CD4-positive, alpha-beta T cell treated with Interleukin-6 at 100 ng/mL for 8 hours (primary cell): ENCODE results near the gene PRR30.

Experiments
- DNase-seq: peaks from one replicate; pipeline ENCODE4 v3.0.0-alpha.2; 2020; ENCODE audit warnings: mixed read lengths, low spot score

Gene PRR30

GRCh38 chr2:27154488-27154887 lies 15.3 kb upstream of the PRR30 start:
- no peak for DNase-seq

- DNase-seq, result no peak
These were observed 13.7 kb upstream of the PRR30 start for GRCh38 chr2:27152796-27153464.

DNA sequence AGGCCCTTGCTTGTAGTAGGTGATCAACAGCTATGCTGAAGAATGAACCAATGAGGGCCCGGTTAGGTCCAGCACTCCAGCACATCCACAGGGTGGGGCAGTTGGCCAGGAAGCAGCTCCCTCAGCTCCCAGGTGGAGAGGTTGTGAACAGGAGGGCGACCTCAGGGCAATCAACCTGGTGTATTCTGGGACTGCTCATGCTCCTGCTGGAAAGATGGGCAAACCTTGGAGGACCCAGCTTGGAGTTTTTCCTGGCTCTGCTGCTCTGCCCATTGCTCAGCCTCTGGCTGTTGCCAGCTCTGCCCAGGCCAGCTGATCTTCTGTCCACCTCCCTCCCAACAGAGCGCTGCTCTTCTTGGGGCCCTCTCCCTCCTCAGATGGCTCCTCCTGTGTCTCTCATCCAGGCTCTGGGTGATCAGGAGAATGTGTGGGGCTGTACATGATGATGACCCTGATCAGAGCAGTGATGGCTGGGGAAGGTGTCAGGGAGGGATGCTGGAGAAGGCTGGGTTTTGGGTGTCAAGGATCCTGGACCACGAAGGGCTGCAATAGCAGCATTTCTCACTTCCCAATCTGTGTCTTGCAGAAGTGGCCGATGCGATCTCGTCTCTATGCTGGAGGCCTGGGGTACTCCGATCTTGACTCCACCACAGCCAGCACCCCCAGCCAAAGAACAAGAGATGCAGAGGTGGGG lies 13.0 kb upstream of the PRR30 start:
- DNase-seq, result no peak

GRCh38 chr2:27150639-27151230 lies 11.5 kb upstream of the PRR30 start:
- DNase-seq, result no peak

- no peak for DNase-seq
These were observed 10.6 kb upstream of the PRR30 start for GRCh38 chr2:27149570-27150405.

DNA sequence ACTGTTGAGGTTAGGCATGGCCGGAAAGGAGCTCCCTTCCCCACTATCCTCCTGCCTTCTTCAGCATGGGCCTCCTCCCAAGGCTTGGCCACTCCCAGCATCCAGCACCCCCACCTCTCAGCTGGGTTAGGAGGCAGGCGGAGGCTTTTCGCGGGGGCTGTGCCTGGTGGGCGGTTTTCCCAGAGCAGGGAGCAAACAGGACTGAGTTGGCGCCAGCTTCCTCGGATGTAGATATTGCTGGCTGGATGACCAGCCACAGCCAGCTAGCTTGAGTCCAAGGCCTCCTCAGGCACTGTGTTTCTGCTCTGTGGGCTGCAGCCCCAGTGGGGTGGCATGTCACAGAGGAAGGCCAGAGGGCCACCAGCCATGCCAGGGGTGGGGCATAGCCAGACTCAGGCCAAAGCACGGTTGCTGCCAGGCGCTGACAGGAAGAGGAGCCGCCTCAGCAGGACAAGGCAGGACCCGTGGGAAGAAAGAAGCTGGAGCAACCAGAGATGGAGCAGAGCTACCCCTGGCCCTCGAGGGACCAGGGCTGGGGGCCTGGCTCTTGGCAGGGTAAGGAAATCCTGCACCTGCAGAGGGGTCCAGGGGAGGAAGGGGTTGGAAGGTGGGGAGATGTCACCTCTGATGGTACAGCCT lies 9.7 kb upstream of the PRR30 start, which contains the start of gene TCF23:
TSS of gene TCF23 (plus strand) at position 204 of the 639 bp plus-strand sequence. CDS start at position 334, 130 bp downstream.
- no peak for DNase-seq

DNA sequence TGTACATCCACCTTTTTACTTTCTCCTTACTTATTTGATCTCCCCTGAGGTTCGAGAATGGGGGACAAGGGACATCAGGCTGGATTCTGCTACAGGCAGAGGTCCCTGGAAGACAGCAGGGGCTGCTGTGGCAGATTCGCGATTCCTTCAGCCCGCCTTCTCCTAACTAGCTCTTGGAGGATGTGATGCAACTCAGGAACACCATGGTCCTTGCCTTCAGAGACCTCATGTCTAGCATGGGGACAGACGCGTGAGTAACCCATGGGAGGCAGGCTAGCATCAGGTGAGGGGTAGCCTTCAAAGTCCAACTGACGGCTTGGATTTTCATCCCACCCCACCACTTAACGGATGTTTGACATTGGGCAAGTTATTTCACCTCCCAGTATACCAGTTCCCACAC lies 8.7 kb upstream of the PRR30 start:
- DNase-seq, result no peak

- DNase-seq, result no peak
These were observed 6.5 kb upstream of the PRR30 start for GRCh38 chr2:27145682-27146081.

DNA sequence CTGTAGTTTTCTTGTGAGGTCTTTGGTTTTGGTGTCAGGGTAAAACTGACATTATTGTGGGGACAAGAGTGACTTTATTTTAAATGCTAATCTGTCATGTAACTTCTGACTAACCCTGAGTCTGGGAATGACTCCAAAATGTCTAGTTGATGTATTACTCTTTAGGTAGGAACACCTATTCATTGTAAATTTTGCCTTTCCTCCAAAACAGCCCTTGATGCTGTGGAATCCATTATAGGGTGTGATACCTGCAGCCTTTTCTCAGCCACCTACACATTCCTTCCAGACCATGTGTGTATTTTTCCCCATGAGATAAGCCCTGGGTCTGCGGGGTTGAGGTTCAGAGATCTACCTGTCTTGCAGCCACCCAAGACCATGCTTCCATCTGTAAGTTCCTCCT lies 4.1 kb upstream of the PRR30 start:
- no peak for DNase-seq

DNA sequence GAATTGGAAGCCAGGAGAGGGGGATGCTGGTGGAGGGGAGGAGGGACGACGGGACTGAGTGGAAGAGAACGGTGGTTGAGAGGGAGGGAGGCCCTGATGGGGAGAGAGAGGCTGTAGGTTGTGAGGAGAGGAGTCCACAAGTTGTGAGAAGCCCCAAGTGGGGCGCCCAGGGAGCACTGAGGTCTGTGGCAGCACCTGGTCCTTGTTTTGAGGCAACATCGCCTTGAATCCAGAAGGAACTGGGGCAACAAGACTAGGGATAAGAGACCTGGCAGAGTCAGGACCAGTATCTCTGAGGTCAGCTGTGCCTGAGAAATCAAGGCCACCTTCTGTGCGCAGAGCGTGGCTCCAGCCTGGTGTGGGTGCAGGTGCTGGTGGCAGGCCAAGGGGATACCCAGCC lies 1.1 kb downstream of the PRR30 start:
- no peak for DNase-seq

DNA sequence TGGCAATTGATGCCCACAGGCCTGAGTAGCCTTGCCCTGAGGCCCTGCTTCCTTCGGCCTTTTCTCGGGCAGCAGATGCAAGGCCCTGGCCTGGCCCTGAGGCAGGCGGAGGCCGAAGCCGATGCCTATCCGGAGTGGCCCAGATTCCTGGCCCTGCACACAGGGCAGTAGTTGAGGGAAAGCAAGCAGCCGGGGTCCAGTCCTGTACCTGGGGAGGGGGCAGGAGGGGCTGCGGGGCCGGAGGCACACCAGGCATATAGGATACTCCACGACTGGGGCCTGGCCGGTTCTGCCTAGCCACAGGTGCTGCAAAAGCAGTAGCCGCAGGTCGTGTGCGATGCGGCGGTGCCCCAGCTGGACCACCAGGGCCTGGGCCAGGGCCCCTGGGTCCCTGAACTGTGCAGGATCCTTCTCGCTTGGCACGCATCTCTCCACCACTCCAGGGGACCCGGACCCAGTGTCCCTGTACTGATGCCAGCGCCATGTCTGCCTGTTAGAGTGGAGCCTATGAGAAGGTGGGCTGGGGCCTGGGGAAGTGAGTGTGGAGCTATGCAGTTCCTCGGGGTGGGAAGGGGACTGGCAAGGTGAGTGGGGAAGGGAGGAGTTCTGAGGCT lies 1.8 kb downstream of the PRR30 start:
- DNase-seq, result no peak

- DNase-seq, result no peak
These were observed 2.5 kb downstream of the PRR30 start for GRCh38 chr2:27136751-27137150.

DNA sequence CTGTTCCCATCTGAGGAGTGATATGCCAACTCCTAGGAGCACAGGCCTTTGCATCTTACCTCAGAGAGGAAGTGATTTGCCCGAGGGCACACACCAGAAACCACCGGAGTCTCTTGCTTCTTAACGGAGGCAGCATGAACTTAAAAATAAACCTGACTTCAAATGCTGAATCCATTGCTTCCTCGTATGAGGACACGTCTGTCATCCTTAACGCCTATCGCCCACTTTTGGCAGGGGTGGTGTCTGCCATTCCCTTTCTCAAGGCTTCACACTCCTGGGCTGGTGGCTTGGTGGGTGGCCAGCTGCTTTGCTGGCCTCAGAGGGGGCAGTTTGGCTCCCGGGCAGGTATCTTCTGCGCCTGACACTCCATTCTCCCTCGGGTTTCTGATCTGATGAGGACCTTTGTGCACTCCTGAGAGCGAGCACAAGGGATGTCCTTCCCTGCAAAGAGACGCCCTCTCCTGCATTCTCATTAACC lies 3.7 kb downstream of the PRR30 start:
- DNase-seq, result no peak

DNA sequence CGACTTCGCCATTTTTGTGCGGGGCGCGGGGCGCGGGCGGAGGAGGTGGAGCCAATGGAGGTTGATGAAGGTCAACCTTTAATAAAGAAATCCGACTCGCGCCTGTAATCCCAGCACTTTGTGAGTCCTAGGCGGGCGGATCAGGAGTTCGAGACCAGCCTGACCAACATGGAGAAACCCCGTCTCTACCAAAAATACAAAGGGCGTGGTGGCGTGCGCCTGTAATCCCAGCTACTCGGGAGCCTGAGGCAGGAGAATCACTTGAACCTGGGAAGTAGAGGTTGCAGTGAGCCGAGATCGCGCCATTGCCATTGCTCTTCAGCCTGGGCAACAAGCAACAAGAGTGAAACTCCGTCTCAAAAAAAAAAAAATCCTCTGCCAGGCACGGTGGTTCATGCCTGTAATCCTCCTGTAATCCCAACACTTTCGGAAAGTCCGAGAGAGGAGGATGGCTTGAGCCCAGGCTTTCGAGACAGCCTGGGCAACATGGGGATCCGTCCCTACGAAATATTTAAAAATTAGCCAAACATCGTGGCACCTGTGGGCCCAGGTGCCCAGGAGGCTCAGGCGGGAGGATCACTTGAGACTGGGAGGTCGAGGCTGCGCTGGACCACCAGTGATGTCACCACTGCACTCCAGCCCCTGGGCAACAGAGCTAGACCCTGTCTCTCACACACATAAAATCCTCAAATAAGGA lies 4.3 kb downstream of the PRR30 start:
- no peak for DNase-seq

DNA sequence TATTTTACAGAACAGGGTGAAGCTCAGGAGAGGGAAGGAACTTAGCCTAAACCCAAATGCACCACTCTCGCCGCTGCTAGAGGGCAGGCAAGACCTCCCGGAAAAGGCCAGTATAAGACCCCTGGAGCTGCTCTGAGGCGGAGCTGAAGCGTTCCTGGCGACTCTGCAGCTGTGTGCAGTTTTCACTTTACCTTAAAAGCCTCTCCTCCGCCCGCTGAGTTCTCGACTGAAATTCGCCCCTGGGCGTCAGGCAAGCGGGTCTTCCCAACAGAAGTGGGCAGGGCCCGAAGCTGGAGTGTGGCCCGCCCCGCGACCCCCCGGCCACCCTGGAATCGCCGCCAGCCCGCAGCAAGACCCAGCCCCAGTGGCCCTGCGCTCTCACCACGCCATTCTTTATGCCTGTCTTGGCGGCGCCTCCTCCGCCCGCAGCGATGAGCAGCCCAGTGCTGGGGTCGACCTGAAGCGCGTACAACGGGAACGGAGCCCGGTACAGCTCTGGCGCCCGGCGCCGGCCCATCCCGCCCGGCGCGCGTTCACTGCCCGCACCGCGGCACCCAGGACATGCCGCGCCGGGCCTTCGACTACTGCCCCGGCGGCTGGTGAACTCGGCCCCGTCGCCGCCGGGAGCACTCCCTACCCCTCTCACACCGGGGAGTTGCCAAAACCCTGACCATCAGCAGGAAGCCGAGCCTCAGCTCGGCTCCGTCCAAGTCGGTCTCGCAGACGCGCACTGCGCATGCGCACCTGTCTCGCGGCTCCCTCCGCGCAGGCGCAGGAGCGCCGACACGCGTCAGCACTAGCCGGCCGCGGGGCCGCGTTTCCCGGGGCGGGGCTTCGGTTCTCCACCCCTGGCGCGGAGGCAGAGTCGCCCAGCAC lies 5.1 kb downstream of the PRR30 start, which contains the start of gene PREB:
TSS of gene PREB (minus strand) at position 732 of the 876 bp plus-strand sequence. CDS start at position 517, 215 bp downstream.
- peak; percentile 97 for DNase-seq

- no peak for DNase-seq
These were observed 5.9 kb downstream of the PRR30 start for GRCh38 chr2:27133195-27133875.

DNA sequence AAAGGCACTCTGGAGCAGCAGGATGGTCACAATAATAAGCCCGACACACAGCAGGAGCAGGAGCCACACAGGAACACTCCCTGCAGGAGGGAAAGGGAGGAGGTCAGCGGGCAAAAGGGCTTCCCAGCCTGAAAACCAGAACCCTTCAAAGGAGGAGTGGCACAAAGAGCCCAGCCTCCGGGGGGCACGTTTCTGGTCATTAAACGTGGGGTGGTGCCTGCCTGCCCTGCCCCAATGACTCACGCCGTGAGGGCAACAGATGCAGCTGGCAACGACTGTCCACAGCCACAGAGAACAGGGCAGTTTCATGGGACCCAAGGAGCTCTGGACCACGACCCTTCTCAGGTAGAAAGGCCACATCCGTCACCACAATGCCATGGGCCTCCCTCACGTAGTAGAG lies 7.8 kb downstream of the PRR30 start:
- no peak for DNase-seq

GRCh38 chr2:27130396-27130795 lies 8.8 kb downstream of the PRR30 start:
- DNase-seq, result no peak
